LoVo (cell line): ENCODE results near the gene CDKL1.
"Not testable (repeated sequence)": the region's sequence is repeated elsewhere in the genome, so short reads cannot be mapped to it uniquely, and the experiment has no call there.

Experiments used
- DNase-seq: peaks from one replicate; pipeline ENCODE4 v3.0.0-alpha.2; 2016; ENCODE audit warnings: low spot score

CDKL1 gene

DNA sequence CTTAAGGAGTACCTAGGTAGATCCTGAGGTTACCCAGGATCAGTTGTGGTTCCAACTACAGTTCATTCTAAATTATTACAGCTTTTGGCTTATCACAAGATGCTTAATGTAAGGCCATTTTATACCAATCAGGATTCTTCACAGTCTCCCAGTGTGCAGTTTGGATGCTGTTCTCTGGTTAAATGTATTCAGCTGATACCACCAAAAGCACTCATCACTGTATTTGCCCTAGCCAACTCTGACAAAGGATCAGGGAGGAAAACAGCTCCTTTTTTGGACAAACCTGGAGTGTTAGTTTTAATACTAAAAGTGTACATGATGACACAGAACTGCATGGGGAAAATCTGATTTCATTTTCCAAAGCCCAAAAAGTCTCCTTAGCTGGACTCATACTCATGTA, 65.1 kb downstream of the CDKL1 start:
- DNase-seq = no peak

DNA sequence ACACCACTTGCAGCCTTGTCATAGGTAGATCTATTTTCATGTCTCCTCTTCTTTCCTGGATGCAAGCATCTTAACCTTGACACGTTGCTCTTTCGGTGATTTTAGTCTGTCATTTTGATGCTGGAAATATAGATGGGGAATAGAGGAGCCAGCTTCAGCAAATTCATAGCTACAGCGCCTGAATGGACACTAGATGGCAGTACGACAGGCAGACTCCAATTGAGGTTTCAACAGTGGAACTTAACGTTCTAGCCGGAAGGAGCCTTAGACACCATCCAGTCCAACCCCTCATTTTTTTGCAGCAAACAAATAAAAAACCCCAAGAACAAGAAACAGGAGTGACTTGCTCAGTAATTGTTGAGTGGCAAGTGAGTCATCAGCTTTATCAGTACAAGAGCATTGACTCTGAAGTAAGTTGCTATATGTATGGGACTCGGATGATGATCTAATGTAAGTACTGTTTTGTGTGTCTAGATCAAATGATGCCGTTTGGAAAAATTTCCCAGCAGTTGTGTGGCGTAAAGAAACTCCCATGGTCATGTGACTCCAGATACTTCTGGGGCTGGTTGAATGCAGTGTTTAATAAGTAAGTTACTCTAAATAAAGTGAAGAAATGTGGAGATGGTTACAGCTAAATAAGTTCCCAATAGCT, 75.5 kb downstream of the CDKL1 start:
- DNase-seq = peak; percentile 92

DNA sequence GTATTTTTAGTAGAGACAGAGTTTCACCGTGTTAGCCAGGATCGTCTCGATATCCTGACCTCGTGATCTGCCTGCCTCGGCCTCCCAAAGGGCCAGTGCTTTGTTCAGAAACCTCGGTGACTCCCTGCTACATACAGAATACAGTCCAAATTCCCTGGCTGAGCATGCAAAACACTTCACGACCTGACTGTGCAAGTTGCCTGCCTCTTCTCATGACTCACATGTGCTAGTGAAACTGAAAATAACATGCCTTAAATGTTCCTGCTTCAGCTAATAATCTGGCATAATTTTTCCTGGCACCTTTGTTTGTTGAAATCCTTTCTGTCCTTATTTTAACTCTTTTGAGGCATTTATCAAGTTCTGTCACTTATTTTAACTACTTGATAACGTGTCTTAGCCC, 76.4 kb downstream of the CDKL1 start:
- DNase-seq = no peak

DNA sequence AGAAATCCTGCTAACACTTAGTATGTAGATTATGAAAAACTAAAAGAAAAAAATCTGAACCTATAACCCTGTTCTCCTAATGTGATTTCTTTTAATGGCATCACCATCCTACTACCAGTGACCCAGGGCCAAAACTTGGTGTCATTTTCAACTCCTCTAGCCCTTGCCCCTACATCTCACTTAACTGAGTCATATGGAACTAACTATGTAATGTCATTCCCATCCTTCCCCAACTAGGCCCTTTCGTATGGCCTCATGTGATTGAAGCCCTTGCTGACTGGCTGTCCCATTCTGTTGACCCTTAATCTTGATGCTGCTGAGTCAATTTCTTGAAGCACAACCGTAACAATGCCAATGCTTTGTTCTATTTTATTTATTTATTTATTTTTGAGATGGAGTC, 77.0 kb downstream of the CDKL1 start:
- no peak for DNase-seq

DNA sequence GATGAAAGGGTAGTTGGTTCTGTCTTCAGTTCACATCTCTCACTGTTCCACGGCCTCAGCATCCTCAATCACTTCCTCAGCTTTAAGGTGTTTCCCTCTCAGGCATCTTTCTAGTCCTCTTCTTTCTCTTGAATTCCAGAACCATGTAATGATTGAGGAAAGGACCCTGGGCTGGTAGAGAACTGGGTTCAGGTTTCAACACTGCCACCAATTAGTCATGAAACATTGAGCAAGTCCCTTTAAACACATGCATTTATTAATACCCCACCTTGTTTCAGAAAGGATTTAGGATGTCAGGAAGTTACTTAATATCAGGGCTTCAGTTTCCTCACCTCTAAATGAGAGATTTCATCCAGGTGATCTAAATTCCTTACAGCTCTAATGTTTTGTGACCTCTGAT, 77.4 kb downstream of the CDKL1 start:
- DNase-seq = no peak

DNA sequence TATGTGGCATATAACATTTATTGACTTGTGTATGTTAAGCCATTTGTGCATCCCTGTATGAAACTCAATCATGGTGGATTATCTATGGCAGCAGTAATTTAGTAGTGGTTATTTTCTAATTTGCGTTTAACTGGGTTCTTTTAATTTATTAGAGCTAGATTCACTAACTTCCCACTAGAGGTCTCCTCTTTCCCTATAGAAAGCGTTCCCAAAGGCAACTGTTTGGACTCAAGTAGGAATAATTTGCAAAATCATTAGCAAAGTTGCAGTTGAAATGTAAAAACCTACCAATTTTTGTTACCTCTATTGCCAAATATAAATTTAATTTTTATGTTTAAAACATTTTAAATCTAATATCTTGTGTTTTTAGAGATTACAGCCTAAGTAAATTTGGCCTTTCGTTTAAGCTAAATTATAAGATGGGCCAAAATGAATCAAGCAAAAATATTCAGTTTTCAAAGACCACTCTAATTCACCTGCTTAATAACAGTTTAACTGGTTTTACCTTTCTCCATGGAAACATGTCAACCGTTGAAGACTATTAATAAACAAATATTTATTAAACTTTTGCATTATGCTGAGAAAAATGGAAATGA, 78.6 kb downstream of the CDKL1 start:
- peak; percentile 12 for DNase-seq

DNA sequence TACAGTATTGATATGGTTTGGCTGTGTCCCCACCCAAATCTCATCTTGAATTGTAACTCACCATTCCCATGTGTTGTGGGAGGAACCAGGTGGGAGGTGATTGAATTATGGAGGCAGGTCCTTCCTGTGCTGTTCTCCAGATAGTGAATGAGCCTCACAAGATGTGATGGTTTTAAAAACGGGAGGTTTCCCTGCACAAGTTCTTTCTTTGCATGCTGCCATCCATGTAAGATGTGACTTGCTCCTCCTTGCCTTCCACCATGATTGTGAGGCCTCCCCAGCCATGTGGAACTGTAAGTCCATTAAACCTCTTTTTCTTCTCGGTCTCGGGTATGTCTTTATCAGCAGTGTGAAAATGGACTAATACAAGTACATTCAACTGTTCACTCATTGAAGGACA, 82.6 kb downstream of the CDKL1 start:
- not testable (repeated sequence) for DNase-seq

DNA sequence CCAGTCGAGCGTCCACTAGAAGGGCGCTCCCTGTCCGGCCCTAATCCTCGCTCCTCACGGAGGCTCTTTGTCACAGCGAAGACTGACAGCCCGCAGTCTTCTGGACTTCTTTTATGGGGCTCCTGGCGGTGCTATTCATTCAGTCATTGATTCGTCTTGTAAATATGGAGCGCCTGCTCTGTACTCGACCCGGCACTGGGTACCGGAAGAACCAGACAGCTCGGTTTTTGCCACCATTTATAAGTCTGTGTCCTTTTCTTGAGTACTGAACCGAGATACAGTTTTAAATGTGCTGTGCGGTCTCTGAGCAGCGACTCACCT, 84.0 kb downstream of the CDKL1 start:
- no peak for DNase-seq

DNA sequence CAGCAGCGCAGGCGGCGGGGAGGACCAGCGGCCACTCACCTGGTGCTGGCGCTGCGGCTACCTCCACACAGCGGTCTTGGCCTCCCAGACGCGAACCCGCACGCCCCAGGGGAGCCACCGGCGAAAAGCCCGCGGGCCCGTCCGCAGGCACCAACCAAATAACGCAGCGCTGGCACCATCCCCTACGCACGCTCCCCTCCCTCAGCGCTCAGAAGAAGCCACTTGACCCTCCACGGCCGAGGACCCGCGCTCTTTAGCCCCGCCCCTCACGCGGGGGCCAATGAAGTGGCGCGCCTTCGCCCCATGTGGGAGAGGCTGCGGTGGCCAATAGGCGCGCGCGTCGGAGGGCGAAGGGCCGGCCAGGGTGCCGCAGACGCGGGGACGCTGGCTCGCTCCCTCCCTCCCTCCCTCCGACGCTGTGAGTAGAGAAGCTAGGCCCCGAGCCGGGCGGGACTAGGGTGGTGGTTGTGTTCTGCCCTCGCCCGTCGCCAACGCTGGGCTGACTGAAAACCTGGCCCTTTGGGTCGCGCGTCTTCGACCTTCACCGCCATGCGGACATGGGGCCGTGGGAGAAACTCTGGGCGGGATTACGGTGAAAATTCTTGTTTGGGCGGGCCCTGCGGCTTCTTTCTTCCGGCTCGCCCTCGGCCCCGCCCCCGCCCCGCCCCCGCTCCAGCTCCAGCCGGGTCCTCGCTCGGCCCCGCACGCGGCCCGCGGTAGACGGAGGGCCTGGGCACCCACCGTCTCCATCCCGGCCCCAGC, 84.5 kb downstream of the CDKL1 start, which contains the start of the genes DMAC2L and L2HGDH:
DMAC2L (plus strand) TSS at position 353 of the 762 bp plus-strand sequence. CDS start 9,164 bp downstream, outside the sequence.
L2HGDH (minus strand) TSS at position 258 of the 762 bp plus-strand sequence; CDS start at position 179, 79 bp downstream.
- DNase-seq = peak; percentile 93

DNA sequence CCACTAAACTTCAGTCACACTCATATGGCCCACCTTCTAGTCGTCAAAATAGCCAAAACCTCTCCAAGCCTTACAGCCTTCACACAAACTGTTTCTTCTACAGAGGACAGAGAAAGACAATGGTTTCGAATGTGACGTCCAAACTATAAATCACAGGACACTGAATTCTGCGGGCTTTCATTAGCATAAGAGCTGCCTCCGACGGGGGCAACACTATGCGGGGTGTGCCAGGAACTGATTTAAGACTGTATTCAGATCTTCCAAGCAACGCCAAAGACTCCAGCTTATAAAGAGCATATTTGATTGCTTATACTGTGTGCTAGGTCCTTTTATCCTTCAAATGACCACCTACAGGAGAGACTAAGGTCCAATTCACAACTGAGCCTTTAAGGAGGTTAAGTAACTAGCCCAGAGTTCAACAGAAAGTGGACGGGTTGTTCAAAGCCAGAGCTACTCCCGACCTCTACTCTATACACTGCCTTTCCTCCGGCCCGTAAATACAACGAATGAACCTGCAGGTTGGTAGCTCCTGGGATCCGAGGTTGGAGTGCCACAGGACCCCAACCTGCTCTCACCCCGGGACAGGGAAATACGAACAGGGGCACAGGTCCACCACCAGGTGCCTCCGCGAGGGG, 85.2 kb downstream of the CDKL1 start:
- no peak for DNase-seq

DNA sequence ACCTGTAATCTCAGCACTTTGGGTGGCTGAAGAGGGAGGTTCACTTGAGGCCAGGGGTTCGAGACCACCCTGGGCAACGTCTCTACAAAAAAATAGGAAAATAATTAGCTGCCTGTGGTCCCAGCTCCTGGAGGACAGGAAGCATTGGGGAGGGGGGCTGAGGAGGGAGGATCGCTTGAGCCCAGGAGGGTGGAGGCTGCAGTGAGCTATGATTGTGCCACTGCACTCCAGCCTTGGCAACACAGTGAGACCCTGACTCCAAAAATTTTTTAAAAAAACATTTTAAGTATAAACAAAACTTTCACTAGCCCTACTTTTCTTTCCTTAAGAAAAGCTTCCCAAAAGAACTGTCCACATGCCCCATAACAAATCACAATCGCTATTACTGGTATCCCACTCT, 86.2 kb downstream of the CDKL1 start:
- no peak for DNase-seq

DNA sequence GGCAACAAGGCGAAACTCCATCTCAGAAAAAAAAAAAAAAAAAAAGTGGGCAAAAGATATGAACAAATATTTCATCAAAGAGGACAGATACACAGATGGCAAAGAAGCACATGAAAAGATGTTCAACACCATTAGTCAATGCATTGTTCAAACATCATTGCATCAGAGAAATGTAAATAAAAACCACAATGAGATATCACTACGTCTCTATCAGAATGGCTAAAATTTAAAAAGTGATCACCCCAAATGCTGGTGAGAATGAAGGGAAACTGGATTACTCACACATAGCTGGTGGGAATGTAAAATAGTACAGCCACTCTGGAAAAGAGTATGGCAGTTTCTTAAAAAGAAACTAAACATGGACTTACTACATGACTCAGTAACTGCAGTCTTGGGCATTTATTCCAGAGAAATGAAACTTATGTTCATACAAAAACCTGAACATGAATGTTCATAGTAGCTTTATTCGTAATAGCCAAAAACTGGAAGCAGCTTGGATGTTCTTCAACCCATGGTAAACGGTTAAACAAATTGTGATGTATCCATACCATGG, 88.2 kb downstream of the CDKL1 start:
- no peak for DNase-seq

DNA sequence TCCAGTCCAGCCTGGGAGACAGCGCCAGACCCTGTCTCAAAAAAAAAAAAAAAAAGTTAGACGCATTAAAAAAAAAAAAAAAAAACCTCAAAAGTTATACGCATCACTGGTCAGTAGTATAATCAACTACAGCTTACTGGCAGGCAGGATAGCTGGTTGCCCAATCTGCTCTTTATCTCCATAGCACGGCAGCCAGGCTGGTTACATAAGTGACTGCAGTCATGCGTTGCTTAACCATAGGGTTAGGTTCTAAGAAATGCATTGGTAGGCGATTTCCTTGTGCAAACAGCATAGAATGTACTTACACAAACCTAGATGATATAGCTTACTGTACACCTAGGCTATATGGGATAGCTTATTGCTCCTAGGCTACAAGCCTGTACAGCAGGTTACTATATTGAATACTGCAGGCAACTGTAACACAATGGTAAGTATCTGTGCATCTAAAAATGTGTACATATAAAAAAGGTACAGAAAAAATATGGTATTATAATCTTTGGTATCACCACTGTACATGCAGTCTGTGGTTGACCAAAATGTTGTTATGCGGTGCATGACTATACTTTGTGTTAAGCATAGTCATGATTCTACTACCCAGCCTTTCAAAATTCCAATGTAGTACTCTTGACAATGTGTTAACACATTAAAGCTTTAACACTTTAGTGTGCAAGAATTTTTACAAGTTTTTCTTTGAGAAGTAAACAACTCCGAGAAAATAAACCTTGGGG, 92.8 kb downstream of the CDKL1 start:
- no peak for DNase-seq

DNA sequence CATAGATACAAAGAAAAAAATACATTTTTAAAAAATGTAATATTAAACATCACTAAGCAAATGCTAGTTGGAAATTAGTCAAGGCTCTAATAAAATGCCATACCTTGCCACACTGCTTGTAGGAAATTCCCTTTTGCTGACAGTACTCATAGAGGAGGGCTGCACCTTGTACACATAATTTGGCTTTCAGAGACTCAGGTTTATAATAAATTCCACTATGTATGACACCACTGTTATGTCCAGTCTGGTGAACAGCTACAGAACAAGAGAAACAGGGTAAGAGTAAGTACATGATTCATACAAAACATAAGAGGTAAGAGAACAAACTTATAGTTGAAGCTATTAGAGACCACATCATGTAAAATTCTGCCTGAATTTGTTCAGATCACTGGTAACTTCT, 94.8 kb downstream of the CDKL1 start:
- DNase-seq = no peak

DNA sequence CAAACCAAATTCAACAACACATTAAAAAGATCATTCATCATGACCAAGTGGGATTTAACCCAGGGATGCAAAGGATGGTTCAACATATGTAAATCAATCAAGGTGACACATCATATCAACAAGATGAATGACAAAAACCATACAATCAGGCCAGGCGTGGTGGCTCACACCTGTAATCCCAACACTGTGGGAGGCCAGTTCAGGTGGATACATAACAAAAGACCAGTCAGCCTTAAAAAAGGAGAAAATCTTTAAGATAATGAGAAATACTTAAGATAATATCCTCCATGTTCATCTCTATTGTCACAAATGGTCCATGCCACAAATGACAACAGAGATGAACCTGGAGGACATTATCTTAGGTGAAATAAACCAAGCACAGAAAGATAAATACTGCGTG, 97.1 kb downstream of the CDKL1 start:
- DNase-seq = no peak

DNA sequence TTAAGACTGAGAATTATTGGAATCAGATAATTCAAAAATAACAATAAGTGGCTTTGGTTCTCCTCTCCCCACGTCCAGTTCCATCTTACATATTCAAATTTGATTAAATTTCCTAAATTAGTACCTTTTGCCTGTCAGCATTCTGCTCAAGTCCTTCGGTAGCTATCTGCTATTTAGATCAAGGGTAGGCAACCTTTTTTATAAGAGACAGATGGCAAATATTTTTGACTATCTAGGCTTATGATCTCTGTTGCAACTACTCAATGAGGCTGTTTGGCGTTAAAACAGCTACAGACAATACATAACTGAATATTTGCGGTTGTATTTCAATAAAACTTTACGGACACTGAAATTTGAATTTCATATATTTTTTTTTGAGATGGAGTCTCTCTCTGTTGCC, 106.4 kb downstream of the CDKL1 start:
- DNase-seq = no peak

DNA sequence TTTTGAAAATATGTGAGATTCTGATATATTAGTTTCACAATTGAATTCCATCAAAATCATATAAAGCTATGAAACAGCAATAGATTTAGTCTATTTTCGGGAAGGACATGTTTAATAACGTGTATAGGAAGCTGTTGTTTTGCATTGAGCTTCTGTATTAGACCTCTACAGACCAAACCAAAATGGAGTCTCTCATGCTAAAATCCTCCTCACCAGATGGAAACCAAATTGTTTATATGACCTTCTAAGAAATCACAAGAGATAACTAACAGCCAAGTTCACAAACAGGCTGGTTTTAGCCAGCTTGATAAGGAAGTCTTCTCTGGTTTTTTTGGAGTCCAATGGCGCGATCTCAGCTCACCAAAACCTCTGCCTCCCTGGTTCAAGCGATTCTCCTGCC, 108.5 kb downstream of the CDKL1 start:
- DNase-seq = no peak

DNA sequence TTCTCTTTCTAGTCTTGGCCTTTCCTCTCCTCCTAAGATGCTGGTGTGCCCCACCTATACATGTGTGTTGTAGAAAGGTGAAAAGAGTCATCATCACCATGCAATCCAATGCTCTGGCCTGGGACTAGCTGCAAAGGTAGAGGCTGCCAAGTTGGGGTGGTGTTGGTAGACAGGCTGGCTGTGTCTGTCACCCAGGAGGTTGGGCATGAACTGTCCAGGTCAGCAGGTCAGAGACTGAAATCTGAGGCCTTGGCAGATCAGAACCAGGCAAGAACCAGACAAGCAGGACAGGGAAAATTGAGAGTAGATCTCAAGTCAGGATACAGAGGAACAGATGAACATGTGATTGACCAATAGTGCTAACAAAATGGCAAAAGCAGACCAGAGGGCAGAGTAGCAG, 110.8 kb downstream of the CDKL1 start:
- DNase-seq = no peak
